ENCODE measurements around the gene PIP5K1B.

Gene PIP5K1B

DNA sequence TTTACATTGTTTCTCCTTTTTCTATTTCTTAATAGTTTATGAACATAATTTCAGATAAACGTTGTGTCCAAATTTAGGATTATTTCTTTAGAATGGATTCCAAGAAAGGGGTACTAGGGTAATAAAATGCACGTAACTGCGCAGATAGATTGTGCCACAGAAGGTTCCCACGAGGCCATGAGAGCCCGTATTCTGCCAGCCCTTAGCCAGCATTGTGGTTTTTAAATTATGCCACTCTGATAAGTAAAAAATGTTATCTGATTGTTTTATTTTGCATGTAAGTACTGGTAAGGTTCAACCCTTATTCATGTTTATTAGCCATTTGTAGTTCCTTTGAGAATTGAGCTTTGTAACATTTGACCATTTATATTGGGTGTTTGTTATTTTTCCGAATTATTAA is 220.1 kb downstream of the PIP5K1B start:
- no peak for DNase-seq

DNA sequence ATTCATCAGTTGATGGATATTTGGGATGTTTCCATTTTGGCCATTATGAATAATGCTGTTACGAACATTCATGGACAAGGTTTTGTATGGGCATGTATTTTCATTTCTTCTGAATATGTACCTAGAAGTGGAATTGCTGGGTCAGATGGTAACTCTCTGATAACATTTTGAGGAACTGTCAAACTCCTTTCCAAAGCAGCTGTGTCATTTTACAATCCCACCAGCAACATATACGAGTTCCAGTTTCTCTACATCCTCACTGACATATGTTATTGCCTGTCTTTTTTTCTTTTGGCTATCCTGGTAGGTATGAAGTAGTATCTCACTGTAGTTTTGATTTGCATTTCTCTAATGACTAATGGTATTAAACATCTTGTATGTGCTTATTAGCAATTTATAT is 222.1 kb downstream of the PIP5K1B start:
- DNase-seq = no peak

DNA sequence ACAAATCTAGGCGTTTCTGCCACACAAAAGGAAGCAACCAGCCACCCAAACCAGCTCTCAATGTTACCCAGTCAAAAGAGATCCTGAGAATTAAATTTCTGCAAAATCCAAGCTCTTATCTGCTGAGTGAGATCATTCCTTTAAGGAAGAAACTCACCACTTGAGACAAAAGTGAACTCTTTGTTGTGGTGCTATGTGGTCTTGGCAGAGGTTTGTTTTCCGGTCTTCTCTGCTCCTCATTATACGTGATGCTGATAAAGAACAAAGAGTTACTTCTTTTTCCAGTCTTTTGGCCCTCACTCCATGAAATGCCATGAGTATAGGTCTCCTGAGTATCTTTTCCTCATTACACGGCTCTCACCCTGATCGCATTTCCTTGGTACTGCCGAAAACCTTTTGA is 226.8 kb downstream of the PIP5K1B start:
- no peak for DNase-seq

DNA sequence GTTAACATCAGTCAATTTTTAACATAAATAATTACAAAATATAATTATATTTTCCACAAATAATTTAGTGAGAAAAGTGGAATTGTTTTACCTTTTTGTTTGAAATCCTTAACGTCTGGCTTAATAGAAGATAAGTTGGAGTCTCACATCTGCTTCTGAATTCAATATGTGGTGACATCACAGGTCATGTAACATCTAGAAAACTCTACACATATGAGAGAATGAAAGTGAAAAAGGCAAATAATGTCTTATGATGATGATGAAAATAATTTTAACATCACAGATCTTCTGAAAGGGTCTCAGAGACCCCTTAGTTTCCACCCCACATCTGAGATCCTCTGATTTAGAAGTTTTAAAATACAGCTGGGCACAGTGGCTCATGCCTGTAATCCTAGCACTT is 227.4 kb downstream of the PIP5K1B start:
- no peak for DNase-seq

DNA sequence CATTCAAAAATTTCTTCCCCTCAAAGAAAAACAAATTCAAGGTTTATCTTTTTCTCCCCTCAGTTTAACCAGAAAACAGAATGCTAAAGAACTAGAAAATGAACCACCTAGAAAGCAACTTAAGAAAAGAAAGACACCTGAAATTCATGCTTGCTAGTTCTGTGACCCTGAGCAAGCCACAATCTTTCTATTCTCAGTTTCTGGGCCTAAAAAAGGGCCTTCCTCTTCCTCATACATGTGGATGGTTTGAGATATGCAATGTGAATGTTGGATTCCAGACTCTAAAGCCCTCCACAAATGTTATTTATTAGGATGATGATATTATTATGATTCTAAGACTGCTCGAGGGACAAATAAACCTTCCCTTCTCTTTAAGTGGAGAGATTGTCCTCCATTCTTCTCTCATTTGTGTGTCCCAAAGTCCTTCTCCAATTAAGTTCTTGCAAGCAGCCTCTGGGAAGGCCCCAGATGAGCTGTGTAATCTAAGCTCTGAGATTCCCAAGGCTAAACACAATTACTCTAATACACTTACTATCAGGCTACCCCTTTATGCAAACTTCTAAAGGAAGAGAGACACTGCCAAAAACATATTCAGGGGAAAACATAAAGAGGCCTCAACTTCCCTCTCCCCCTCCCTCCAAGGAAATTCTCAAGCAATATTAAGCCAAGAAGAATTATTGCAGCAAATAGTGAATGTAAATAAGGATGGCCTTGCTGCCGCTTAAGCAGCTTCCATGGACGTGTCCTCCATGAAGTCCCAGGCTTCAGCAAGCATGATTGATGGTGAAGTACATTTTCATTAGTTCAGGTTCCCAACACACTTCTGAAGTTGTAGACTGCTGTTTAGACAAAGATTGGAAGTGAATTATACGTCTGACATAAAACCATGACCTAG is 228.6 kb downstream of the PIP5K1B start:
- DNase-seq = no peak

DNA sequence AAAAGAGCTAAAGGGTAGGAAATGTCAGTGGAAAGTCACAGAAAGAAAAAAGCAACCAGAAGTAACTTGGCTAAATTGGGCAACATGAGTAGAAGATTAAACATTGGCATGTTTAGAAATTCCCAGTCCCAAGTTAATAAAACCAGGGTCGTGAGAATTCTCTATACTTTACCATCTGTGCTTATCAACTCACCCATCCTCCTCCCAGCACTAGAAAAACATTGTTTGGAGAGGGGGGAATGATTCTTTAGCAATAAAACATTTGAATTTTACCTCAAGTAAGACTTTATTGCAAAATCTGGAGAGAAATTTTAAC is 229.2 kb downstream of the PIP5K1B start:
- no peak for DNase-seq

DNA sequence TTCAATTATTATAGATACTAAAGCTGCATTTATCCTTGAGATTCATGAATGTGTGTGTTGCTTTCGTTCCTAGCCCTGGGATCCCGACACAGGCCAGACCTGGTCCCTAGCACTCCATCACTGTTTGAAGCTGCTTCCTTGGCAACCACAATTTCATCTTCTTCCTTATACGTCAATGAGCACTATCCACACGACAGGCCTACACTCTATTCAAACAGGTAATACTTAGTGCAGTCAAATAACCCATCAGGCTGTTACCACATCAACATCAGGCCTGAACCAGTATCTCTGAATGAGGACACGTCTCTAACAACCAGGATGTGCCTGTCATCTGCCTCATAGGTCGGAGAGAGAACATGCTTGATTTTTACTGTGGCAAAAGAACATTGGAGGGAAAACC is 235.5 kb downstream of the PIP5K1B start:
- no peak for DNase-seq

DNA sequence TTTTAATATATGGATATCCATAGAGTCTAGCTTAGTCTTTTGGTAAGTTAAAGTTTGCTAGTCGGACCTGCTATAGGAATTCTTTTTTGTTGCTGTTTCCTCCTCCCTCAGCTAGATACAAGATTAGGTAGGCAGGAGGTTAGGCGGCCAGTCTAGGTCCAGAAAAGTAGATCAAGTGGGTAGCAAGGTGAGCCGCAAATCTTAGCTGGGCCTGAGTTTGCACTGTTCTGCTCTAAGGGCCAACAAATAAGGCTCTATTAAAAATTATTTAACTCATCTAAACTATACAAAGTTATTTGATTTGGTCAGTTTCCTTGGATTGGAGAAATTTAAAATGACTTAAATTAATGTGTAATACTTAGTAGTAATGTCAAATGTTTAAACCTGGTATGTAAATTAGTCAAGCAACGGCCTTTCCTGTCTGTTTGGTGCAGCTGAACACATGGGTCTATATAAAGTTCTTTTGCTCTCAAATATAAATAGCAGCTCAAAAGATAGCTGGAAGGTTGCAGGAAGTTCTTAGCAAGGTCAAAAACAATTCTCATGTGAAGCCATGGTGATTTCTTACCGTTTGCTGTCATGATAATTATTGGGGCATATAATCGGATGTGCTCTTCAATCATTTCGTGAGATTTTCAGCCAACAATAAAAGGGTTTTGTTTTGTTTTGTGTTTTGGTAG is 236.9 kb downstream of the PIP5K1B start:
- DNase-seq = no peak

DNA sequence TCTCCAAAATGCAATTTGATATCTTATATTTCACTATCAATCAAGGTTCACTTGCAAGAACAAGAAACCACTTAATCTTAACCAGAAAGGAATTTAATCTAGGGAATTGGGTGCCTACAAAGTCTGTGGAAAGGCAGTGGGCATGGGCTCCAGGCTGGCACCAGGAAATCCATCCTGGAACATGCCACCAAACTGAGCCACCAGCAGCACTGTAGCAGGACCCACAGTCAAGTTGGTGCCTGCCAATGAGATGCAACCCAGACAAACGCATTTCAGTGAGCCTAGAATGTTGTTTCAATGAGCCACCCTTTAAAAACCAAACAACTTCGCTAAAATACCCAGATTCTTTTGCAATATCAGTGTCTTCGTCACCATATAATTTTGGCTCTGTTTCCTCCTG is 237.8 kb downstream of the PIP5K1B start:
- no peak for DNase-seq

DNA sequence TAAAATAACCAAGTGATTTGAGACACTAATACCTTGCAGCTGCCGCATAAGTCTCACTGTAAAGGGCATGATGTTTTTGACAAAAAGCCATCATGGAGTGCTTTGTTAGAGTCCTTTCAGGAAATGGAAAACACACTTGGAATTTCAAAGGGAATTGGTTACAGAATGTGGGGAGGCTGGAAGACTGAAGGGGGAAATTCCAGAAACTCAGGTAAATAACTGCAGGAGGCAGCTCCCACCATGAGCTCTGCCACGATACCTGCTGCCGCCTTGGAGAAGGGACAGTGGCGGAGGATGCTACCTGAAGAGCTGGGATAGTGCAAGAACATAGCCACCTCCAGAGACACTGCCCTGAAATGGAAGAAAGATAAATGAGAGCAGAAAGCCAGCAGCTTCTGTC is 242.0 kb downstream of the PIP5K1B start:
- DNase-seq = no peak

DNA sequence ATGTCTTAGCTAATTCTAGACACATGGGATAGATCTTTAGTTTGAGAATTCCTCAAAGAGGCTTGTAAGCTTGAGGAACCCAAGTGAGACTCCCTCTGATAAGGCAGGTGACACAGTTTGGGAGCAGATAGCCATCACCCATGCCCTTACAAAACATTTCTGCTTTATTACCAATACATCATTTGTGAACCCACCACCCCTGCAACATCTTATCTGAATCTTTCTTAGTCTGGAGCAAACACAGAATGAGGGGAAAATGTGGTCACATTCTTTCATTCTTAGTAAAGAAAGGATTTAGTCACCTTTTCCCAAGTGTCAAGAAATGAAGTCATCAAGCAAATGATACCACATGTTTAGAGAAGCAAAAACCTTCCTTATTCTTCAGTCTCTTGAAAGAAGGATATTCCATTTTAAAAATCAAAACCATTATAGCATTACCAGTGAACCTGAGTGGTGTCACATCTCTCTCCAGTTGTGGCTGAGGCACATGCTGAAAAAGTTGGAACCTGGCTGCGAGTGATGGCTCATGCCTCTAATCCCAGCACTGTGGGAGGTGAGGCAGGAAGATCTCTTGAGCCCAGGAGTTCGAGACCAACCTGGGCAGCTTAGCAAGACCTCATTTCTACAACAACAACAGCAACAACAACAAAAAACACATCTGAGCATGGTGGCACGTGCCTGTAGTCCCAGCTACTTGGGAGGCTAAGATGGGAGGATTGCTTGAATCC is 243.0 kb downstream of the PIP5K1B start:
- no peak for DNase-seq

DNA sequence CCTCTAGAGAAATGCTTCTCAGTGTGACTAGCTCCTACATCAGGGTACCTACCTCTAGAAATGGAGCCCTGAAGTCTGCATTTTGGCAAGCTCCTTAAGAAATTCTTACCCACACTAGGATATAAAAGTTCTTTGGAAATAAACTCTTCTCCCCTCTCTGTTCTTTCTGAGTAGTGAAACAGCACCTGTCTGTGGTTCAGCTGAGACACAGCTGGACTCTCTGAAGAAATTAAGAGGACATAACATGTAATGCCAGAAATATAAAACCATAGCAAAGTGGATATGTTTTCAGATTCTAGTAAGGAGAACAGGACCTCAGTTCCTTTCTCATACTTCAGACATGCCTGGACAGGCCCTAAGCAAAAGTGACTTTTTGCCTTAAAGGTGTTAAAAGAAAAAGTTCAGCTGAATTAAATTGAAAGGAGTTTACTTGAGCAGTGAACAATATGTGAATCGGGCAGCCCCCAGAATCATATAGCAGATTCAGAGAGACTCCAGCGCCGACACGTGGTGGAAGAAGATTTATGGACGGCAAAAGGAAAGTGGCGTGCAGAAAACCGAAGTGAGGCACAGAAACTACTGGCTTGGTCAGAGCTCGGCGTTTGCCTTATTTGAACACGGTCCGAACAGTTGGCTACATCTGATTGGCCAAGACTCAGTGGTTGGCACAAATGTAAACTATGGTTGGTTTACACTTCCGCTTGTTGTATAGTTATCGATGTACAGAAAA is 244.4 kb downstream of the PIP5K1B start:
- peak; percentile 68 for DNase-seq

DNA sequence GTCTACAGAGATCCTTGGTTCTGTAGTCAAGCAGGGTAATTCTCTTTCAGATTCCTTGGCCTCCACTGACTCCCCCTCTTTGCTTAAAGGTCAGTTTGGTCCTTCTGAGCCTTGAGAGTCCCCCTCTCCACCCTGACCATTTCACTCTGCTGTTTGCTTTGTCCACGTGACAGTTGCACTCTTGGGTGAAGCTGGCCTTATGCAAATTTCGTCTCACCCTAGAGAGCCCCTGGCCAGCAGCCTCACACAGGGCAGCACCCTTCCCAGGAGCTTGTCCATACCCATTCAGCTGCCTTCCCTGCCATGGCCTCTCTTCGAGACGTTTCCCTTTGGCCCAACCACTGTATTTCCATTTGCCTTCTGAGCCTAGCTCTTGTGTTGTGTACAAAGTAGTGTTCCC is 245.1 kb downstream of the PIP5K1B start:
- DNase-seq = no peak

DNA sequence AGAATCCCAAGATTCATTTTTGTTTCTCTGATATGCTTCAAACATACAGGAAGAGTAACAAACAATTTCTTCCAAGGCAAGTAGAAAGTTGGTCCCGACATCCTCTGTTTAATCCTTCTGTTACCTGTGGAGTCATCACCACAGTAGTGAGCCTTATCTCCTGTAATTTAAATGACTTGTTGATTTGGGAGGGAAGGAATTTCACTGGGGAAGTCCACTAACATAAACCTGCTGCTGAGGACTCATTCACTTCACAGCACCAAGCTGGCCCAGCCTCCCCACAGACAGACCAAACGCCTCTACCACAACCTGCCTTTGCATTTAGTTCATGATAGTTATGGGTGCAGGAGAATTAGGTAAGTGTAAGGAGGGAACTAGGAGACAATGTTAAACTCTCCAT is 245.6 kb downstream of the PIP5K1B start:
- no peak for DNase-seq

DNA sequence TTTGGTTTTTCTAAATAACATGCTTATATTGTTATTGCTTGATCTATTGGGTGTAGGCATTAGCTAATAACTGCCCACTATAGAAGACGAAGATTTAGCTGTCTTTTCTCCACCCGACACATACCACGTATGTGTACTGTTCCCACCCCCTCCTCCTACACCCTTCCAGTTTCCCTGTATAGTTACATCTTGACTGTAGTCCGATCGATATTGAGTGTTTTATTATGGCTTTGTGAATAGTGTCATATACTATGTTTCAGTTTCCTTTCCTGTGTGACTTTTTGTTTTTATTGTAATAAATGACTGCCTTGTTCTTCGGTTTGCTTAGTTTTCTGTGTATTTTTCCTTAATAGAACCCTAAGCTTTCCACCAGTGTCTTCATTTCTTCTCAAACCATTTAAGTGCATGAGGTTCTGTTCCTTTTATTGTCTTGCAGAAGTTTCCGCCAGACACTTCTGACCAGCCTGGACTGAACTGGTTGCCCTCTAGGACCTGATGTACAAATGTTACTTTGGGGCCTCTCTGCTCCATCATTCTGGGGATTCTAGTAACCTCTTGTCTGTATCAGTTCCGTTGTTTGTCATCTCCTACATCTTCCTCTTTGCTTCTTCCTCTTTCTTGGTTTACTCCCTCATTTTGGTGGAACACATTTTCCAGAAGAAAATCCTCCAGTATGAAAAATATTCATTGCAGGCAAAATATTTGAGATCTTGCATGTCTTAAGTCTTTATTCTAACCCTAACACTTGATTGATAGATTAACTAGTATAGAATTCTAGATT is 247.0 kb downstream of the PIP5K1B start:
- DNase-seq = no peak

DNA sequence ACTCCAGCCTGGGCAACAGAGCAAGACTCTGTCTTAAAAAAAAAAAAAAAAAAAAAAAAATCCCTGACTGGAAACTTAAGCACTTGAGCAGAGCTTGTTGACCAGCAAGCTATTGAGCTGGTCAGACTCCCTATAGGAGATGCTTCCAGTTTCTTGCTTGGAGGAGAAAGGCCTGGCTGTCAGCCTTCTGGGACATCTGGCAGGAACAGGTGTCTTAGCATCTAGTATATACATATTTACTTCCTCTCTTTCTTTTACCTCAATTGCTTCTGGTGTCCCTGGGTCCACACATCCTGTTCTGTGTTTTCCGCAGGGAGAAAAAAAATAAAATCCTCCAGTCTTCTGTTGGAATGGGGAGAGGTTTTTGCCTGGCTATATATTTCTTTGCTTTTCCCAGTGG is 248.7 kb downstream of the PIP5K1B start:
- DNase-seq = no peak

DNA sequence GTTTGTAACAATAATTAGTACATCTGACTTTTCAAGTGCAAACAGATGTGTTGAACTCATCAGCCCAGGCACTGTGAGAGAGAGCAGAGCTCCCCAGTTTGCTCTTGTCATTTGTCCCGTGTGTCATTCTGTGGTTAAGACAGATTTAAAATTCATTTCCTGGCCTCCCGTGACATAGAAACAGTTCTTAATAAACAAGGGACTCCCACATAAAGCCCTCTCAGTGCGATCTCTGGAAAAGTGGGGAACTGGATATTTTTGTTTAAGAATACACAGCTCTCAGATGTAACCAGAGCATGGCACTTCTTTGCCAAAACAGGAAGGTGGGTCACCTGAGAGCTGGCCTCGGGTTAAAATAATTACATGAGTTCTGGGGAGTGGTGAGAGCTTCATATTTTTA is 250.3 kb downstream of the PIP5K1B start:
- no peak for DNase-seq

DNA sequence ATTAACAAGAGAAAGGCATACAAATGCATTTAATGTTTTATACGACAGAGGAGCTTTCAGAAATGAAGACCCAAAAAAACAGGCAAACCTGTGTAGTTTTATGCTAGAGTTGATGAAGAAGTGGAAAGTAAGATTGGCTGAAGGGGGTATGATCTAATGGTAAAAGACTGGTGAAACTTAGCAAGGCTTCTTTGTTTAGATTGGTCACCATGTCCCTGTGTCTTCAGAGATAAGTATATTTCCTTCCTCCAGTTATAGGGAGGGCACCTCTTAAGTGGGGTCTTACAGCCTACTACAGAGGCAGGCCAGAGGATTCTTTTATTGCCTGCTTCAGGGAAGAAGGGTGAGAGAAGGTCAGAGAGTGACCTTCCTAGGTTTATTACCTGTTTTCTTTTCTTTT is 252.4 kb downstream of the PIP5K1B start:
- no peak for DNase-seq

DNA sequence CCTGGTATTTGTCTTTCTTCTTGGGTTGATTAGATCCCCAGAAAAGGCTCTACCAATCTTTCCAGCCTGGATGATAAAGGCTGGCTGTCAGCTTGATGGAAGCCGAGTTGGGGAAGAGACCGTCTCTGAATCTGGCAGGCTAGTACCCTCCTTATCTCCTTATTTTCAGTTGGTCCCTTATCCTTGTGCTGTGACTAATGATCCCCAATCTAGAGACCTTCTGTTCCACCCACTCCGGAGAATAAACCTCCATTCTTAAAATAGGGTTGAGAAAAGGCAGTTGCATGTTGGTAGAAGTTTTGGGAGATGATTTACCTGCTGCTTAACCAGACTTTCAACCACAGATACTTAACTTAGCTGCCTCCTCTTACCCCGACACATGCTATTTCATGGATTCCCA is 256.5 kb downstream of the PIP5K1B start:
- DNase-seq = no peak

DNA sequence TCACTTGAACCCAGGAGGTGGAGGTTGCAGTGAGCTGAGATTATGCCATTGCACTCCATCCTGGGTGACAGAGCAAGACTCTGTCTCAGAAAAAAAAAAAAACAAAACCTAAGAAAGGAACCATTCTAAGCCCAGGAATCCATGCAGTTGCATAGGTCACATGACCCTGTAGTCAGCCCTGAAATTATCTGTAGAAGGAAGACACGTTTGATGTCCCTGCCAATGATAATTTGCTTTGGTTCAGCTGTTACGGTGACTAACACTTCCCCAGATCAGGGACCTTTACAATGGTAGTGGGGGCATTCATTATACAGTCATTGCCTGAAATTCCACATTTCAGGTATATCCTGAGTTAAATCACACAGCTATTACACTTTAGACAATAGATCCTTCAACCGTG is 258.4 kb downstream of the PIP5K1B start:
- no peak for DNase-seq

DNA sequence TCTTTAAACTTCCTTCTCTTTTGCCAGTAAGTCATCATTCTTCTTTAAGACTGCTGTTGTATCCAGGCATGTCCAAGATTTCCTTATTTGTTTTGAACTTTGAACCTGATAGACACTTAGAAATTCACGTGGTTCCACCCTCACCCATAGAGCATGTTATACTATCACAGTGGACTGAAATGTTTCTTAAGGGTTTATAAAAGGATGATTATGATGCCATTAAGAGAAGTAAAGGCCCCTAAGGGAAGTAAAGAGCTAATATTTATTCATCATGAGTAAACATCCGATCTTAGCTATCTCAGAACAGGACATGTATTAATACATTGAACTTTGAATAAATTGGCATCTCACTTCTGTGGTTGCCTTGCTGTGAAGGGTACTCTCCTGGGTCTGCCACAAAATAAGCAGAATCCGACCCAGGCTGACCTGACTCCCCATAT is 259.1 kb downstream of the PIP5K1B start:
- no peak for DNase-seq

DNA sequence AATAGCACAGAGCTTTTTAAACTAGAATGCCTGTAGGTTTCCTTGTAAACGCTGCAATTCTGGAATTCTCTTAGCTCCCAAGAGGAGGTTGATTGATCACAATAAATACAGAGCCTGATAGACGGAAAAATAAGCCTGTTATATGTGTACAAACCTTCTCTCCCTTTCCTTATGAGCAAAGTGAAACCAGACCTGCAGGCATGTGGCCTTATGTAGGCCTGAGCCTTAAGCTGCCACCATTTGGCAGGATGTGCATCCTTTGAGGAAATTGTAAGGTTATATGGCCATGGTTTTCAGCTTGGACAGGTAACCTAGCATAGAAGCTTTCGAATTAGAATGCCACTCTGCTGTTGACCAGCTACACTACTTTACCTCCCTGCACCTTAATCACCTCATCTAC is 259.7 kb downstream of the PIP5K1B start:
- DNase-seq = no peak

Measured in DMS79 (cell line).